Neural cell (in vitro differentiated cells): Measurements from ENCODE around the gene RPAP2.

Source experiments
- CTCF ChIP-seq: fragments of 450-650 bp; IDR thresholded peaks from 2 replicates; pipeline ENCODE4 v1.5.1; 2014; ENCODE audit warnings: antibody characterized with exemption, mild to moderate bottlenecking, moderate library complexity; ENCODE audit not compliant: poor library complexity, severe bottlenecking
- EP300 ChIP-seq: fragments of 450-650 bp; conservative IDR thresholded peaks from 2 replicates; pipeline ENCODE4 v1.6.1; 2014; ENCODE audit warnings: antibody characterized with exemption, mild to moderate bottlenecking, moderate library complexity; ENCODE audit not compliant: poor library complexity, severe bottlenecking
- EZH2 ChIP-seq: fragments of 200-600, 300-800 bp; shearing (Covaris generic), sonication (generic); IDR thresholded peaks from 2 replicates; pipeline ENCODE4 v1.6.1; 2014; ENCODE audit warnings: antibody characterized with exemption, low read length, borderline replicate concordance, mild to moderate bottlenecking; ENCODE audit not compliant: insufficient read depth, poor library complexity, severe bottlenecking
- POLR2AphosphoS5 ChIP-seq: IDR thresholded peaks from 2 replicates; pipeline ENCODE4 v1.6.1; 2012
- RAD21 ChIP-seq: fragments of 450-650 bp; conservative IDR thresholded peaks from 2 replicates; pipeline ENCODE4 v1.6.1; 2014; ENCODE audit warnings: antibody characterized with exemption, mild to moderate bottlenecking, moderate library complexity
- REST ChIP-seq: IDR thresholded peaks from 2 replicates; pipeline ENCODE4 v1.6.1; 2012; ENCODE audit warnings: borderline replicate concordance
- SMC3 ChIP-seq: fragments of 450-650 bp; conservative IDR thresholded peaks from 2 replicates; pipeline ENCODE4 v1.6.1; 2014; ENCODE audit warnings: antibody characterized with exemption, mild to moderate bottlenecking, moderate library complexity; ENCODE audit not compliant: poor library complexity
- TAF1 ChIP-seq: IDR thresholded peaks from 2 replicates; pipeline ENCODE4 v1.6.1; 2012; ENCODE audit warnings: low read depth

- no peak for TF ChIP-seq EZH2
- TF ChIP-seq CTCF, result no peak
- no peak for TF ChIP-seq REST
- no peak for TF ChIP-seq POLR2AphosphoS5
- TF ChIP-seq SMC3, result no peak
- TF ChIP-seq TAF1, result no peak
- TF ChIP-seq EP300, result no peak
- TF ChIP-seq RAD21, result no peak
These were observed 126.8 kb downstream of the RPAP2 start for GRCh38 chr1:92425617-92426016.
